ENCODE measurements around the gene KIF2C.
A peak's percentile ranks its signal among the peaks of the same experiment; 100 is the strongest.

Gene KIF2C

GRCh38 chr1:44705470-44705869 lies 34.2 kb upstream of the KIF2C start:
- H3K4me2 ChIP-seq (ENCODE audit: low read length), result no peak overlapping the region
- peaks cover 19% of the 10 kb centered on the region for H3K4me1 ChIP-seq (ENCODE audit: control insufficient read depth, insufficient read depth, low read length)
- no peaks in the 10 kb centered on the region for H3K36me3 ChIP-seq (ENCODE audit: insufficient read depth, low read length)
- no peaks in the 10 kb centered on the region for H3K27me3 ChIP-seq (ENCODE audit: control insufficient read depth, insufficient read depth, low read length)
- H3K4me3 ChIP-seq (ENCODE audit: low read length), result no peak overlapping the region
- H3K9ac ChIP-seq (ENCODE audit: low read depth, low read length), result no peak overlapping the region
- no peaks in the 10 kb centered on the region for H3K9me3 ChIP-seq (replicated peaks; ENCODE audit: low read length)

DNA sequence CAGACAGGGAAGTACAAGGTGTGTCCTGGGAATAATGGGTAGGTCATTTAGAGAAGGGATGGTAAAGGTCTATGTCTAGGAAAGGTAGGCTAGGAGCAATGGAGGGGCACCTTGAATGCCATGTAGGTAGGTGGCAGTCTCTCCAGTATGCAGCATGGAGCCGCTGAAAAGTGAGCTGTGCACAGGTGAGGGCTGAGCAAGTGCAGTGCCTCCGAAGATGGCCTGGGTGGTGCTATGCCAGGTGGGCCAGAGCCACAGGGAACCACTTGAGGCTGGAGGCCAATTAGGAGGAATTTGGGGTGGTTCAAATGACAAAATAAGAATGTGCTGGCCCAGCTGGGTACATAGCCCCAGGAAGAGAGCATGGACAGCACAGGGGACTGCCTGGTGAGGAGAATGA lies 33.7 kb upstream of the KIF2C start:
- H3K36me3 ChIP-seq (ENCODE audit: insufficient read depth, low read length), result no peaks in the 10 kb centered on the region
- peaks cover 19% of the 10 kb centered on the region for H3K4me1 ChIP-seq (ENCODE audit: control insufficient read depth, insufficient read depth, low read length)
- H3K4me3 ChIP-seq (ENCODE audit: low read length), result no peak overlapping the region
- H3K9ac ChIP-seq (ENCODE audit: low read depth, low read length), result no peak overlapping the region
- H3K9me3 ChIP-seq (replicated peaks; ENCODE audit: low read length), result no peaks in the 10 kb centered on the region
- no peak overlapping the region for H3K4me2 ChIP-seq (ENCODE audit: low read length)
- H3K27me3 ChIP-seq (ENCODE audit: control insufficient read depth, insufficient read depth, low read length), result peaks cover 3% of the 10 kb centered on the region

GRCh38 chr1:44707112-44707881 lies 32.3 kb upstream of the KIF2C start:
- Histone ChIP-seq H3K27me3 (ENCODE audit: control insufficient read depth, insufficient read depth, low read length) (peaks cover 15% of the 10 kb centered on the region), H3K9ac (ENCODE audit: low read depth, low read length) (peak overlapping the region; percentile 37), H3K4me1 (ENCODE audit: control insufficient read depth, insufficient read depth, low read length) (peaks cover 19% of the 10 kb centered on the region), H3K36me3 (ENCODE audit: insufficient read depth, low read length) (no peaks in the 10 kb centered on the region), H3K4me3 (ENCODE audit: low read length) (no peak overlapping the region), H3K9me3 (replicated peaks; ENCODE audit: low read length) (no peaks in the 10 kb centered on the region), H3K4me2 (ENCODE audit: low read length) (peak overlapping the region; percentile 63)

DNA sequence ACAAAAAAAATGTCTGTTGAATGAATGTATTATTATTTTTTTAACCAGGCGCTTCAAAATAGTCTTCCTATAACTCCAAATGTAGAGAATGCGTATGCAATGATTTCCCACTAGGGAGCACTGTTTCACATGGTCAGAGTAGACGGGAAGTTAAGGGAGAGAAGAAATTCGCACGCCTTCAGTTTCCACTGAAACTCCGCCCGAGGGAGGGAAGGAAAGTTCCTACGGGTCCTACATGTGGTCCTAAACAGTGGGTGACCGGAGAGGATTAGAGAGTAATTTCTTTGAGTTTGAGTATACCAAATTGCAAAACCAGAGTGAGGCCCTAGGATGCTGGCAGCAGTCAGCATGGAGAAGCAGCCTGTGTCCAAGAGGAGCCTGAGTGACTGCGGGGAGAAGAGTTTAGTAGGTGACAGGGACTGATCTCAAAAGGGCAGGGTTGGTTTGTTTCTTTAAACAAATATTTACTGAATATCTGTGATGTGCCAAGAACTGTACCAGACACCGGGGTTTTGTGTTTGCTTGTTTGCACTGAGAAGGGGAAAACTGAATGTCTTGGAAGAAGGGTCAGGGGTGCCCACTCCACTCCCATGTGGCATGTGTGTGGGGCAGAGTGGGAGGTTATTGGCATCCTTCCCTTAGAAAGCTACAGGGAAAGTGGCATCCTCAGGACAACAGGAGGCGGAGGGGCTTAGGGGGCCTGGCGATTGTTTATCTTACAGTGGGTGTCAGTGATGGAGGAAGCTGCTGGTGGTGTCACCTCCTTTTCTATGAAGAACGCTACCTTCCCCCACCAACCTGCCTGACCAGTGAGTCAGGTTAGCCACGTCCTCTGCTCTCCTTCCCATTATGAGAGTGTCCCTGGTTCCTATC lies 31.4 kb upstream of the KIF2C start:
- H3K36me3 ChIP-seq (ENCODE audit: insufficient read depth, low read length), result no peaks in the 10 kb centered on the region
- peak overlapping the region; percentile 63 for H3K4me2 ChIP-seq (ENCODE audit: low read length)
- peaks cover 15% of the 10 kb centered on the region for H3K27me3 ChIP-seq (ENCODE audit: control insufficient read depth, insufficient read depth, low read length)
- peak overlapping the region; percentile 39 for H3K4me3 ChIP-seq (ENCODE audit: low read length)
- H3K9ac ChIP-seq (ENCODE audit: low read depth, low read length), result no peak overlapping the region
- H3K9me3 ChIP-seq (replicated peaks; ENCODE audit: low read length), result no peaks in the 10 kb centered on the region
- H3K4me1 ChIP-seq (ENCODE audit: control insufficient read depth, insufficient read depth, low read length), result peaks cover 19% of the 10 kb centered on the region

- Histone ChIP-seq H3K9me3 (replicated peaks; ENCODE audit: low read length) (no peaks in the 10 kb centered on the region), H3K36me3 (ENCODE audit: insufficient read depth, low read length) (no peaks in the 10 kb centered on the region), H3K9ac (ENCODE audit: low read depth, low read length) (no peak overlapping the region), H3K4me3 (ENCODE audit: low read length) (no peak overlapping the region), H3K4me2 (ENCODE audit: low read length) (no peak overlapping the region), H3K27me3 (ENCODE audit: control insufficient read depth, insufficient read depth, low read length) (peaks cover 30% of the 10 kb centered on the region), H3K4me1 (ENCODE audit: control insufficient read depth, insufficient read depth, low read length) (peaks cover 2% of the 10 kb centered on the region)
These were observed 26.3 kb upstream of the KIF2C start for GRCh38 chr1:44713321-44713781.

GRCh38 chr1:44714532-44714931 lies 25.1 kb upstream of the KIF2C start:
- Histone ChIP-seq H3K4me3 (ENCODE audit: low read length) (no peak overlapping the region), H3K9ac (ENCODE audit: low read depth, low read length) (no peak overlapping the region), H3K36me3 (ENCODE audit: insufficient read depth, low read length) (no peaks in the 10 kb centered on the region), H3K4me1 (ENCODE audit: control insufficient read depth, insufficient read depth, low read length) (no peaks in the 10 kb centered on the region), H3K4me2 (ENCODE audit: low read length) (no peak overlapping the region), H3K27me3 (ENCODE audit: control insufficient read depth, insufficient read depth, low read length) (peaks cover 30% of the 10 kb centered on the region), H3K9me3 (replicated peaks; ENCODE audit: low read length) (no peaks in the 10 kb centered on the region)

- H3K9ac ChIP-seq (ENCODE audit: low read depth, low read length), result no peak overlapping the region
- H3K36me3 ChIP-seq (ENCODE audit: insufficient read depth, low read length), result no peaks in the 10 kb centered on the region
- H3K27me3 ChIP-seq (ENCODE audit: control insufficient read depth, insufficient read depth, low read length), result peaks cover 30% of the 10 kb centered on the region
- H3K4me3 ChIP-seq (ENCODE audit: low read length), result no peak overlapping the region
- no peaks in the 10 kb centered on the region for H3K9me3 ChIP-seq (replicated peaks; ENCODE audit: low read length)
- no peaks in the 10 kb centered on the region for H3K4me1 ChIP-seq (ENCODE audit: control insufficient read depth, insufficient read depth, low read length)
- no peak overlapping the region for H3K4me2 ChIP-seq (ENCODE audit: low read length)
These were observed 24.6 kb upstream of the KIF2C start for GRCh38 chr1:44714944-44715571.

DNA sequence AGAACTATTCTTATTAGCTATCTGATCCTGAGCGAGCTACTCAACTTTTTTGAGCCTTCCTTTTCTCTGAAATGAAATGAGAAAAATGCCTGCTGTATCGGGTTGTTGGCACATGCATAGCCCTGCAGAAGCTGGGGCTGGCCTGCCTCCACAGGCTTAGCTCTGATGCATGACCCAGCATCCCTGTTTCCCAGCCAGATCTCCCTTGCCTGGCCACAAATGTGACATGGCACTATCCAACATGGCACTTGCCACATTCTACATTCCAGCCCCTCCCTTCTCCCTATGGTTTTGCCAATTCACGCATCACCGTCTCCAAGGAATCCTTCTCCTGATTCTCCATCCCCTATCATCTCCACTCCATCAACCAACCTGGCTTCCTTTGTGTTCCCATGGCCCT lies 22.5 kb upstream of the KIF2C start:
- no peaks in the 10 kb centered on the region for H3K36me3 ChIP-seq (ENCODE audit: insufficient read depth, low read length)
- H3K4me2 ChIP-seq (ENCODE audit: low read length), result no peak overlapping the region
- H3K27me3 ChIP-seq (ENCODE audit: control insufficient read depth, insufficient read depth, low read length), result peaks cover 15% of the 10 kb centered on the region
- no peak overlapping the region for H3K4me3 ChIP-seq (ENCODE audit: low read length)
- no peaks in the 10 kb centered on the region for H3K9me3 ChIP-seq (replicated peaks; ENCODE audit: low read length)
- H3K4me1 ChIP-seq (ENCODE audit: control insufficient read depth, insufficient read depth, low read length), result no peaks in the 10 kb centered on the region
- no peak overlapping the region for H3K9ac ChIP-seq (ENCODE audit: low read depth, low read length)

- no peaks in the 10 kb centered on the region for H3K4me1 ChIP-seq (ENCODE audit: control insufficient read depth, insufficient read depth, low read length)
- no peaks in the 10 kb centered on the region for H3K9me3 ChIP-seq (replicated peaks; ENCODE audit: low read length)
These were observed 22.0 kb upstream of the KIF2C start for GRCh38 chr1:44717653-44718052.

DNA sequence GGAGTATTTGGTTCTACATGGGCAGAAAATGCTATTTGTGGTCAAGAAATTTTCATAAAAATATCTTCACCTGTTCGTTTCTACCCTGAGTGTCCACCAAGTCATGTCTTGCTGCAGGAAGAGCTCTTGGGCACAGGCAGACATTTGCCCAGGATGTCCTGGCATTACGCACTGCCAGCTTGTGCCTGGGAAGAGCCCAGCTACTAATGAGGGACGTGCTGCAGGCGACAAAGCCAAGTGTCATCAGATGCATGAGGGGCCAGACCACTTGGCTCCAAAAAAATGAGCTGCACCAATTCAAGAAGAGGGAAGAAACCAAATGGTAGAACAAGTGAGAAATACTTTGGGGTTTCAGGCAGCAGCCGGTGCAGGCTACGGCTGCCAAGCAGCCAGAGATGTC lies 21.5 kb upstream of the KIF2C start:
- Histone ChIP-seq H3K4me2 (ENCODE audit: low read length) (no peak overlapping the region), H3K36me3 (ENCODE audit: insufficient read depth, low read length) (no peaks in the 10 kb centered on the region), H3K4me3 (ENCODE audit: low read length) (no peak overlapping the region), H3K27me3 (ENCODE audit: control insufficient read depth, insufficient read depth, low read length) (peaks cover 15% of the 10 kb centered on the region), H3K9me3 (replicated peaks; ENCODE audit: low read length) (no peaks in the 10 kb centered on the region), H3K9ac (ENCODE audit: low read depth, low read length) (no peak overlapping the region), H3K4me1 (ENCODE audit: control insufficient read depth, insufficient read depth, low read length) (no peaks in the 10 kb centered on the region)

More at GRCh38 chr1:44717653-44718052, 22.0 kb upstream of the KIF2C start:
- no peak overlapping the region for H3K9ac ChIP-seq (ENCODE audit: low read depth, low read length)
- no peak overlapping the region for H3K4me3 ChIP-seq (ENCODE audit: low read length)
- H3K4me2 ChIP-seq (ENCODE audit: low read length), result no peak overlapping the region
- H3K27me3 ChIP-seq (ENCODE audit: control insufficient read depth, insufficient read depth, low read length), result peaks cover 15% of the 10 kb centered on the region
- H3K36me3 ChIP-seq (ENCODE audit: insufficient read depth, low read length), result no peaks in the 10 kb centered on the region

- H3K27me3 ChIP-seq (ENCODE audit: control insufficient read depth, insufficient read depth, low read length), result peaks cover 15% of the 10 kb centered on the region
- H3K9me3 ChIP-seq (replicated peaks; ENCODE audit: low read length), result no peaks in the 10 kb centered on the region
- H3K36me3 ChIP-seq (ENCODE audit: insufficient read depth, low read length), result no peaks in the 10 kb centered on the region
- H3K4me3 ChIP-seq (ENCODE audit: low read length), result no peak overlapping the region
- H3K4me2 ChIP-seq (ENCODE audit: low read length), result no peak overlapping the region
- no peak overlapping the region for H3K9ac ChIP-seq (ENCODE audit: low read depth, low read length)
- H3K4me1 ChIP-seq (ENCODE audit: control insufficient read depth, insufficient read depth, low read length), result no peaks in the 10 kb centered on the region
These were observed 20.3 kb upstream of the KIF2C start for GRCh38 chr1:44719318-44719717.

All from skeletal muscle satellite cell (primary cell).